ENCODE results near the gene MED14. TPM values are rescaled to one million over a fixed set of nuclear protein-coding genes. Genes with fewer than 3 reads are reported as not detected.

Gene MED14
- total RNA-seq, 1 experiment from 2014 or later: 83.3 TPM

- Mint-ChIP-seq H3K4me1 (peaks cover 19% of the 10 kb centered on the region), H3K9me3 (no peaks in the 10 kb centered on the region), H3K27ac (no peak overlapping the region), H3K36me3 (peaks cover 6% of the 10 kb centered on the region), H3K27me3 (ENCODE audit: low read depth) (no peaks in the 10 kb centered on the region), H3K4me3 (no peak overlapping the region)
- ATAC-seq: no peak
- TF ChIP-seq ARID4B (CRISPR knock-in tag; IDR thresholded peaks at IDR 0.05; ENCODE audit: borderline replicate concordance): no peak
- TF ChIP-seq IRF2 (CRISPR knock-in tag; IDR thresholded peaks at IDR 0.05; ENCODE audit: borderline replicate concordance, low read depth): no peak
- TF ChIP-seq E2F5 (CRISPR knock-in tag; IDR thresholded peaks at IDR 0.05): no peak
- no peak for TF ChIP-seq MLX (CRISPR knock-in tag; IDR thresholded peaks at IDR 0.05)
- no peak for TF ChIP-seq JAZF1 (CRISPR knock-in tag; IDR thresholded peaks at IDR 0.05)
- no peak for TF ChIP-seq CDX4 (CRISPR knock-in tag; IDR thresholded peaks at IDR 0.05; ENCODE audit: borderline replicate concordance)
- no peak for TF ChIP-seq ZNF263 (CRISPR knock-in tag; IDR thresholded peaks at IDR 0.05; ENCODE audit: low read depth)
- no peak for TF ChIP-seq NR2C2 (CRISPR knock-in tag; IDR thresholded peaks at IDR 0.05)
- no peak for TF ChIP-seq SMAD4 (CRISPR knock-in tag; IDR thresholded peaks at IDR 0.05)
- no peak for TF ChIP-seq E2F1 (CRISPR knock-in tag; IDR thresholded peaks at IDR 0.05)
- TF ChIP-seq ZNF671 (CRISPR knock-in tag; IDR thresholded peaks at IDR 0.05): no peak
- no peak for TF ChIP-seq ZNF423 (CRISPR knock-in tag; IDR thresholded peaks at IDR 0.05)
- no peak for TF ChIP-seq KAT7 (CRISPR knock-in tag; IDR thresholded peaks at IDR 0.05; ENCODE audit: borderline replicate concordance)
- no peak for TF ChIP-seq HMGXB4 (CRISPR knock-in tag; IDR thresholded peaks at IDR 0.05)
- no peak for TF ChIP-seq ZNF416 (CRISPR knock-in tag; IDR thresholded peaks at IDR 0.05)
- TF ChIP-seq CREM (CRISPR knock-in tag; IDR thresholded peaks at IDR 0.05): no peak
- no peak for TF ChIP-seq ATF2 (CRISPR knock-in tag; IDR thresholded peaks at IDR 0.05; ENCODE audit: borderline replicate concordance, low read depth)
- no peak for TF ChIP-seq GTF2I (CRISPR knock-in tag; conservative IDR thresholded peaks at IDR 0.05)
- TF ChIP-seq ZBTB21 (CRISPR knock-in tag; IDR thresholded peaks at IDR 0.05; ENCODE audit: borderline replicate concordance): no peak
- TF ChIP-seq FOXP4 (CRISPR knock-in tag; IDR thresholded peaks at IDR 0.05): no peak
- no peak for DNase-seq (ENCODE audit: low spot score)
- POLR2A ChIA-PET: no interaction called here
- CTCF ChIA-PET: no interaction called here
These were observed 91.2 kb downstream of the MED14 start for GRCh38 chrX:40644176-40644575.

Measured in WTC11 (cell line).